K562 (cell line): ENCODE measurements around the gene NACC1. TPM values are rescaled to one million over a fixed set of nuclear protein-coding genes. Genes with fewer than 3 reads are reported as not detected.
A peak's percentile ranks its signal among the peaks of the same experiment; 100 is the strongest.

Experiments
- ATF7 ChIP-seq: fragments of 450-650 bp; IDR thresholded peaks from 2 replicates; pipeline ENCODE4 v1.7.1; 2014; ENCODE audit warnings: mild to moderate bottlenecking, moderate library complexity
- CCNT2 ChIP-seq: IDR thresholded peaks from 2 replicates; pipeline ENCODE4 v1.6.1; 2011; ENCODE audit warnings: borderline replicate concordance, low read depth, mild to moderate bottlenecking, moderate library complexity, mixed read lengths, low read length; ENCODE audit not compliant: insufficient read length; ENCODE audit errors: extremely low read depth
- ILF3 ChIP-seq: fragments of 450-650 bp; IDR thresholded peaks from 2 replicates; pipeline ENCODE4 v1.6.1; 2018; ENCODE audit warnings: antibody characterized with exemption, mild to moderate bottlenecking, moderate library complexity, borderline replicate concordance
- L3MBTL2 ChIP-seq: fragments of 450-650 bp; IDR thresholded peaks from 2 replicates; pipeline ENCODE4 v1.6.1; 2016; ENCODE audit warnings: mild to moderate bottlenecking, moderate library complexity
- MAFK ChIP-seq: IDR thresholded peaks from 2 replicates; pipeline ENCODE4 v1.6.1; 2011; ENCODE audit warnings: low read length, improper control_type of control experiment
- MIER1 ChIP-seq: fragments of 450-650 bp; IDR thresholded peaks from 2 replicates; pipeline ENCODE4 v1.6.1; 2016; ENCODE audit warnings: antibody characterized with exemption, mild to moderate bottlenecking, low read depth
- MYNN ChIP-seq, 2 experiments: sonication (generic); formaldehyde crosslinking in 1 of 2; IDR thresholded peaks; 2 replicates each; pipeline versions ENCODE4 v1.5.0 to v1.6.1; 2016 to 2020; ENCODE audit warnings: antibody characterized with exemption in 1 of 2, missing genetic modification reagents in 1 of 2
- NFE2L1 ChIP-seq: fragments of 450-650 bp; IDR thresholded peaks from 2 replicates; pipeline ENCODE4 v1.6.1; 2016; ENCODE audit warnings: missing genetic modification characterization, low read depth, mild to moderate bottlenecking, missing compliant biosample characterization, moderate library complexity, borderline replicate concordance
- PHTF2 ChIP-seq: fragments of 250-450 bp; sonication (Bioruptor Pico); IDR thresholded peaks from 2 replicates; pipeline ENCODE4 v1.5.0; 2021; ENCODE audit warnings: mild to moderate bottlenecking
- POLR2AphosphoS2 ChIP-seq: IDR thresholded peaks from 2 replicates; pipeline ENCODE4 v1.6.1; 2012; ENCODE audit warnings: low read length, improper control_type of control experiment
- POLR2G ChIP-seq: fragments of 200-400 bp; formaldehyde crosslinking; IDR thresholded peaks from 2 replicates; pipeline ENCODE4 v1.6.1; 2017; ENCODE audit warnings: low read depth, mild to moderate bottlenecking, antibody characterized with exemption, low read length, moderate library complexity
- POLR3A ChIP-seq: IDR thresholded peaks from 2 replicates; pipeline ENCODE4 v1.6.1; 2011; ENCODE audit warnings: borderline replicate concordance, mild to moderate bottlenecking, moderate library complexity; ENCODE audit not compliant: insufficient read length, insufficient read depth; ENCODE audit errors: extremely low read depth
- SPI1 ChIP-seq: IDR thresholded peaks from 2 replicates; pipeline ENCODE4 v1.6.1; 2011; ENCODE audit warnings: low read depth, low read length, control low read depth, borderline replicate concordance
- SREBF2 ChIP-seq: sonication (generic); formaldehyde crosslinking; IDR thresholded peaks from 2 replicates; pipeline ENCODE4 v1.4.0; 2020; ENCODE audit warnings: mild to moderate bottlenecking, missing genetic modification reagents
- ZNF217 ChIP-seq: sonication (generic); formaldehyde crosslinking; IDR thresholded peaks from 2 replicates; pipeline ENCODE4 v1.8.0; 2022; ENCODE audit warnings: mild to moderate bottlenecking, missing genetic modification reagents
- ZNF408 ChIP-seq: fragments of 250-450 bp; sonication (Bioruptor Pico); IDR thresholded peaks from 2 replicates; pipeline ENCODE4 v1.4.0; 2020; ENCODE audit warnings: low read depth, mild to moderate bottlenecking, moderate library complexity
- ZNF551 ChIP-seq: fragments of 250-450 bp; sonication (Bioruptor Pico); IDR thresholded peaks from 2 replicates; pipeline ENCODE4 v1.5.0; 2021; ENCODE audit warnings: mild to moderate bottlenecking, moderate library complexity
- ZNF586 ChIP-seq: fragments of 450-650 bp; formaldehyde crosslinking; conservative IDR thresholded peaks from 2 replicates; pipeline ENCODE4 v1.4.0; 2020; ENCODE audit warnings: mild to moderate bottlenecking, moderate library complexity
- ZNF717 ChIP-seq: fragments of 250-450 bp; sonication (Bioruptor Pico); IDR thresholded peaks from 2 replicates; pipeline ENCODE4 v1.5.0; 2021
- ZNF764 ChIP-seq: fragments of 250-450 bp; sonication (Bioruptor Pico); IDR thresholded peaks from 2 replicates; pipeline ENCODE4 v1.4.0; 2020; ENCODE audit warnings: low read depth, mild to moderate bottlenecking, moderate library complexity
- ZSCAN29 ChIP-seq: fragments of 450-650 bp; IDR thresholded peaks from 2 replicates; pipeline ENCODE4 v1.6.1; 2017
- polyA plus RNA-seq, 8 experiments: library from polyadenylated mRNA; depleted of rRNA in 4 of 8; stranded (reverse) in 5 of 8; unstranded in 3 of 8; fragments of >200 nt; fragmentation: Nextera tagmentation in 2 of 8; fragmentation: Illumina TruSeq in 1 of 8; extraction: Ambion mirVana in 2 of 8; extraction: Trizol in 1 of 8; gene quantifications; 2 replicates each; pipeline versions ENCODE4 v1.2.1 to v1.2.3, GENCODE V29; 2011 to 2014; ENCODE audit warnings: inconsistent platforms in 1 of 8, missing spikeins in 1 of 8
- total RNA-seq, 7 experiments: library from RNA; depleted of rRNA in 6 of 7; stranded (reverse); fragments of >200 nt in 6 of 7; fragmentation: Illumina TruSeq in 2 of 7; extraction: Trizol in 2 of 7; gene quantifications; 2 replicates each; pipeline versions ENCODE4 v1.2.1 to v1.2.3, GENCODE V29; 2011 to 2021; ENCODE audit warnings: low replicate concordance in 1 of 7
- TF ChIP-seq, protein P1 (sequence below): sonication (generic); formaldehyde crosslinking; IDR thresholded peaks from 2 replicates; pipeline ENCODE4 v1.8.1; 2022; ENCODE audit warnings: missing genetic modification reagents
- TF ChIP-seq, protein P2 (sequence below): fragments of 250-450 bp; sonication (Bioruptor Pico); IDR thresholded peaks from 2 replicates; pipeline ENCODE4 v1.4.0; 2020; ENCODE audit warnings: mild to moderate bottlenecking, moderate library complexity, borderline replicate concordance
- TF ChIP-seq, protein P3 (sequence below): fragments of 450-650 bp; IDR thresholded peaks from 2 replicates; pipeline ENCODE4 v1.6.1; 2017; ENCODE audit warnings: mild to moderate bottlenecking, moderate library complexity

NACC1 gene
- total and polyA plus RNA-seq, 9 of the 15 experiments (the other 6 are each of a cell fraction or from before 2014, with no cell fraction given) = 0.04 to 96.6 (median 25.8) TPM

DNA sequence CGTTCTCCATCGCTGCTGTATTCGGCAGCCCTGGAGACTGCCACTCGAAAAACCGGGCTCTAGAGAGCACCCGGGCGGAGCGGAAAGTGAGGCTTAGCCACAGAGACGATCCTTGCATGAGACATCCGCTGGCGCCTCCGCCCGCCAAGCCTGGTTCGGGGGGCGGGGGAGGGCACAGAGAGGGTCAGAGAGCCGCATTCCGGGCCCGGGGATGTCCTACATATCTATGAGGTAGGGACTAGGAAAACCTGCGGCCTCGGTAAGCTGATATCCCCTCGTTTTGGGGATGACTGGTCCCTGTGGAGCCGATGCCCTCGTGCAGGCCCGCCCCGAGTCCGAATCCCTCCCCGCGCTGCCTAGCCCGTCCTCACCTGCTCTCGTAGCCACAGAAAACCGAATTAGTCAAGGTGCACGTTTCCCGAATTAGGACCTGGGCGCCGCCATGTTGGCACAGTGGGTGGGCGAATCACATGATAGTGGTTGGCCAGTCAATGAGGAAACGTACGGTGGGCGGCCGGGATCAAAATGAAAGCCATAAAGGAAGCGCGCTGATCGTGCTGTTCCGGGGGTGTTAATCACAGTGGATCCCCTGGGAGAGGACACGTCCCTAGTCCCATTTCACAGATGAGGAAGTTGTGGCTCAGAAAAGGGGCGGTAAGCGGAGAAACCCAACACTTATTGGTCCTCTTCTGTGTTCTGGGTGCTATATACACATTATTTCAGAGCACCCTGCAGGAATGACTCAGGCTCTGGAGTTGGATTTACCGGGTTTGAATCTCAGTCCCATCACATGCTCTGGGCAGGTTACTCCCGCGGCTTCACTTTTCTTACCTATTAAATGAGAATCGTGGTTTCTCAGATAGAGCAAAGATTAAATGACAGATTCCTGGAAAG, 1.5 kb upstream of the NACC1 start, which contains the start of gene TRMT1 (continued):
- TF ChIP-seq, protein P1, sequence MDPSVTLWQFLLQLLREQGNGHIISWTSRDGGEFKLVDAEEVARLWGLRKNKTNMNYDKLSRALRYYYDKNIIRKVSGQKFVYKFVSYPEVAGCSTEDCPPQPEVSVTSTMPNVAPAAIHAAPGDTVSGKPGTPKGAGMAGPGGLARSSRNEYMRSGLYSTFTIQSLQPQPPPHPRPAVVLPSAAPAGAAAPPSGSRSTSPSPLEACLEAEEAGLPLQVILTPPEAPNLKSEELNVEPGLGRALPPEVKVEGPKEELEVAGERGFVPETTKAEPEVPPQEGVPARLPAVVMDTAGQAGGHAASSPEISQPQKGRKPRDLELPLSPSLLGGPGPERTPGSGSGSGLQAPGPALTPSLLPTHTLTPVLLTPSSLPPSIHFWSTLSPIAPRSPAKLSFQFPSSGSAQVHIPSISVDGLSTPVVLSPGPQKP (CRISPR knock-in tag) = no peak
- TF ChIP-seq, protein P2, sequence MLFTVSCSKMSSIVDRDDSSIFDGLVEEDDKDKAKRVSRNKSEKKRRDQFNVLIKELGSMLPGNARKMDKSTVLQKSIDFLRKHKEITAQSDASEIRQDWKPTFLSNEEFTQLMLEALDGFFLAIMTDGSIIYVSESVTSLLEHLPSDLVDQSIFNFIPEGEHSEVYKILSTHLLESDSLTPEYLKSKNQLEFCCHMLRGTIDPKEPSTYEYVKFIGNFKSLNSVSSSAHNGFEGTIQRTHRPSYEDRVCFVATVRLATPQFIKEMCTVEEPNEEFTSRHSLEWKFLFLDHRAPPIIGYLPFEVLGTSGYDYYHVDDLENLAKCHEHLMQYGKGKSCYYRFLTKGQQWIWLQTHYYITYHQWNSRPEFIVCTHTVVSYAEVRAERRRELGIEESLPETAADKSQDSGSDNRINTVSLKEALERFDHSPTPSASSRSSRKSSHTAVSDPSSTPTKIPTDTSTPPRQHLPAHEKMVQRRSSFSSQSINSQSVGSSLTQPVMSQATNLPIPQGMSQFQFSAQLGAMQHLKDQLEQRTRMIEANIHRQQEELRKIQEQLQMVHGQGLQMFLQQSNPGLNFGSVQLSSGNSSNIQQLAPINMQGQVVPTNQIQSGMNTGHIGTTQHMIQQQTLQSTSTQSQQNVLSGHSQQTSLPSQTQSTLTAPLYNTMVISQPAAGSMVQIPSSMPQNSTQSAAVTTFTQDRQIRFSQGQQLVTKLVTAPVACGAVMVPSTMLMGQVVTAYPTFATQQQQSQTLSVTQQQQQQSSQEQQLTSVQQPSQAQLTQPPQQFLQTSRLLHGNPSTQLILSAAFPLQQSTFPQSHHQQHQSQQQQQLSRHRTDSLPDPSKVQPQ (CRISPR knock-in tag) = no peak
- TF ChIP-seq NFE2L1 (tag) (no peak), SPI1 (0 out of 2 replicates have a peak, but pooled peaks have one; percentile 18), CCNT2 (no peak), ZNF586 (CRISPR knock-in tag) (no peak), ZNF217 (CRISPR knock-in tag) (no peak), ATF7 (peak; percentile 83), MIER1 (no peak), L3MBTL2 (peak; percentile 62), ZNF764 (CRISPR knock-in tag) (no peak), ZSCAN29 (peak; percentile 39; the same call in 1 of the 2 replicates), ZNF551 (CRISPR knock-in tag) (no peak), SREBF2 (CRISPR knock-in tag) (no peak), PHTF2 (CRISPR knock-in tag) (no peak), MYNN (IDR thresholded peaks at IDR 0.05) (peak; percentile 36; the same call in 1 of the 2 replicates), MYNN (CRISPR knock-in tag; IDR thresholded peaks at IDR 0.05) (no peak), POLR3A (no peak), ILF3 (no peak), MAFK (peak; percentile 80), POLR2G (peak; percentile 76), POLR2AphosphoS2 (no peak), ZNF408 (CRISPR knock-in tag) (no peak), ZNF717 (no peak)
- TF ChIP-seq, protein P3, sequence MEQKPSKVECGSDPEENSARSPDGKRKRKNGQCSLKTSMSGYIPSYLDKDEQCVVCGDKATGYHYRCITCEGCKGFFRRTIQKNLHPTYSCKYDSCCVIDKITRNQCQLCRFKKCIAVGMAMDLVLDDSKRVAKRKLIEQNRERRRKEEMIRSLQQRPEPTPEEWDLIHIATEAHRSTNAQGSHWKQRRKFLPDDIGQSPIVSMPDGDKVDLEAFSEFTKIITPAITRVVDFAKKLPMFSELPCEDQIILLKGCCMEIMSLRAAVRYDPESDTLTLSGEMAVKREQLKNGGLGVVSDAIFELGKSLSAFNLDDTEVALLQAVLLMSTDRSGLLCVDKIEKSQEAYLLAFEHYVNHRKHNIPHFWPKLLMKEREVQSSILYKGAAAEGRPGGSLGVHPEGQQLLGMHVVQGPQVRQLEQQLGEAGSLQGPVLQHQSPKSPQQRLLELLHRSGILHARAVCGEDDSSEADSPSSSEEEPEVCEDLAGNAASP = no peak
